Effector memory CD4-positive, alpha-beta T cell (primary cell): Measurements from ENCODE around the gene MAP2K4.

Experiments
- DNase-seq, 3 donors: peaks; one replicate each; pipeline ENCODE4 v3.0.0-alpha.2; 2020
- H3K27ac ChIP-seq: 2 replicates; pipeline ENCODE4 v1.7.0; 2013; ENCODE audit warnings: mild to moderate bottlenecking, low read length, moderate library complexity; ENCODE audit not compliant: insufficient read depth, poor library complexity, severe bottlenecking
- H3K27me3 ChIP-seq: replicated peaks from 2 replicates; pipeline ENCODE4 v1.7.0; 2013; ENCODE audit warnings: mild to moderate bottlenecking, low read length; ENCODE audit not compliant: insufficient read depth, control insufficient read depth, poor library complexity, severe bottlenecking
- H3K36me3 ChIP-seq: 2 replicates; pipeline ENCODE4 v1.7.0; 2013; ENCODE audit warnings: mild to moderate bottlenecking, low read length, moderate library complexity; ENCODE audit not compliant: control insufficient read depth, insufficient read depth
- H3K4me1 ChIP-seq: 2 replicates; pipeline ENCODE4 v1.7.0; 2013; ENCODE audit warnings: low read length, mild to moderate bottlenecking; ENCODE audit not compliant: control insufficient read depth, insufficient read depth, poor library complexity, severe bottlenecking
- H3K4me3 ChIP-seq: 2 replicates; pipeline ENCODE4 v1.7.0; 2013; ENCODE audit warnings: low read length, low read depth, mild to moderate bottlenecking; ENCODE audit not compliant: insufficient read depth, poor library complexity, severe bottlenecking
- H3K9me3 ChIP-seq: 2 replicates; pipeline ENCODE4 v1.7.0; 2013; ENCODE audit warnings: mild to moderate bottlenecking, low read length, moderate library complexity; ENCODE audit not compliant: control insufficient read depth

MAP2K4 gene

DNA sequence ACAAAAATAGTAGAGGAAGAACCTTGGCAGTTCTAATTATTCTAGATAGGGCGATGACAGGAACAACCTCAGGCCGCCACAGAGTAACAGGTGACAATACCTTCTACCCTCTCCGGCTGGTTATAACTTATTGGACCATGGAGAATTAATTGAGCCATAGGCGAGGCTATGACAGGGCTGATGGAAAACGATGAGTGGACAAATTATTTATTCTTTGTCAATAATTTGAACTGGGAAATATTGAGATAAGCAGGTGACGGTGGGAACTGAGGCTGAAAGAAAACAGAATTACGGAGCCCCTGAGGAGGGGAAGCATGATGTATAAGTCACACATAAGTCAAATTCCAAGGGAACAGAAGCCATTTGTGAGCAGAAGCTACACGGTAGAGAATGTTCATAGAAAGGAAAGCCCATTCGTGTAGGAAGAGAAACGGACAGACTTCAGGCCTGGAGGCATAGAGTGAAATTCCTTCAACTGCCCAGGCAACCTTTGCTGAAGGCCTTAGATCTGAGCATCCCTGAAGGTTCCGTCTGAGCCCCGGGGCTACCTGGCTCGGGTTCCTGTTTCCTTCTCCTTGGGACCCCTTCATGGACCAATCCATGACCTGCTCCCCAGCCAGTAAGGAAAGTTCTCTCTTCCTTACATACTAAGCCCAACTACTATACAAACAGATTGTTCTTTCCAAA is 158.1 kb downstream of the MAP2K4 start:
- Histone ChIP-seq H3K4me3 (no peak overlapping the region), H3K4me1 (no peaks in the 10 kb centered on the region), H3K27me3 (no peaks in the 10 kb centered on the region), H3K36me3 (no peaks in the 10 kb centered on the region), H3K9me3 (no peaks in the 10 kb centered on the region), H3K27ac (no peak overlapping the region)
- no peak for DNase-seq

DNA sequence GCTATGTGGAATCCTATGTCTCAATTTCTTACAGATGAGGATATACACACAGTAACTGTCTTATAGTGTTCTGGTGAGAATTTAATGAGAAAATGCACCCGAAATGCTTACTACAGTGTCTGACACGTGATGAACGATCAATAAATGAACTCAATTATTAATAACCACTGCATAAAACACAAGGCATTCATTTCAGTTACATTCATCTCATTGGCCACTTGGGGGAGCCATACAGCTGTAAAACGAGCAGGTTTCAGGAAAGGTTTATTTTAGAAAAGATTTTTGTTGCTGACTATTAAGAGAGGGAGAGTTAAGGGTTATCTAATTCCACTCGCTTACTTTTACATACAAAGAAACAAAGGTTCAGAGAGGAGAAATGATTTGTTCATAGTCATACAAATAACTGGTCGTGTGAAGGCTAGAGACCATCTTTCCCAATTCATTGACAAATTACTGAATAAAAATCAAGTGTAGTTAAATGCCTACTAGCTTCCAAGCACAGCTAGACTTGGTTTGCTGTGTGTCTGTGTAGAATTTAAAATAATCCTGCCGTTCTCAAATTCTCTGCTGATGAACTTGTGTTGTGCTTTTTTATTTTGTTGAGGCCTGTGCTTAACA is 160.1 kb downstream of the MAP2K4 start:
- no peak overlapping the region for H3K27ac ChIP-seq
- H3K27me3 ChIP-seq: no peaks in the 10 kb centered on the region
- H3K9me3 ChIP-seq: no peaks in the 10 kb centered on the region
- DNase-seq: no peak
- H3K36me3 ChIP-seq: no peaks in the 10 kb centered on the region
- no peak overlapping the region for H3K4me3 ChIP-seq
- H3K4me1 ChIP-seq: no peaks in the 10 kb centered on the region

DNA sequence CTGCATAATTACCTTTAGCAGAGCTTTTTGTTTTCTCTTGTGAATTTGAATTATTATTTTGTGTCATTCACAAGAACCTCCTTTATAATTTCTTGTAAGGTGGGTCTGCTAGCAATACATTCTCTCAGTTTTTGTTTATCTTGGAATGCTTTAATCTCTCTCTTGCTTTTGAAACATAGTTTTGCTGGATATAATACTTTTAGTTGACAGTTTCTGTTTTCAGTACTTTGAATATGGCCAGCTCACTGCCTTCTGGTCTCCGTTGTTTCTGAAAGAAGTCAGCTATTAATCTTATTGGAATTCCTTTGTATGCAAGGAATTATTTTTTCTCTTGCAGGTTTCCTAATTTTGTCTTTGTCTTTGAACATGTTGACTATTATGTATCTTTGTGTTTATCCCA is 167.0 kb downstream of the MAP2K4 start:
- H3K9me3 ChIP-seq: no peaks in the 10 kb centered on the region
- H3K27me3 ChIP-seq: no peaks in the 10 kb centered on the region
- no peak overlapping the region for H3K4me3 ChIP-seq
- DNase-seq: no peak
- H3K27ac ChIP-seq: no peak overlapping the region
- H3K4me1 ChIP-seq: no peaks in the 10 kb centered on the region
- no peaks in the 10 kb centered on the region for H3K36me3 ChIP-seq

DNA sequence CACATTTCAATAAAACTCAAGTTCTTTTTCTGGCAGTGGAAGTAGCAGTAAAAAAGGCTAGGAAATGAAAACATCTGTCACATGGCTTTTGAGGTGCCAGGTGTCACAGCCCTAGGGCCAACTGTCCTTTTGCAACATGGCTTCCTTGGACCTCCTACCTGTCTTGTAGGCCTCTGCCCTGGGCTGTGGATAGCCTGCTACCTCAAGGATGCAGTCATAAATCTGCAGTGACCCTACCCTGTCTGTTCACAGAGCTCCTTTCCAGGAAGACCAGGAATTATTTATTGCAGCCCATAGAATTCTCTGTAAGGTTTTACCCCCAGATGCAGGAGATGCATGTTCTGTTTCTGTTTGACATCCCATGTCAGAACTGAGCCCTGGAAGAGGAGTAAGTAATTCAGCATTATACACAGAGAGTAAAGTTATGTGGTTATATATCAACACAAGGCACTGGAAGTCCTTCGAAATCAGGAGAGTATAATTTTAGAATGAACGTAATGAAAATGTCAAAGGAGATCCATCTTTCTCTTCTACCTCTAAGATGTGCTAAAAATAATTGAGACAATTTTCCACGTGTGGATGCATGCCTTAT is 172.6 kb downstream of the MAP2K4 start:
- no peak for DNase-seq
- Histone ChIP-seq H3K36me3 (no peaks in the 10 kb centered on the region), H3K4me3 (no peak overlapping the region), H3K9me3 (no peaks in the 10 kb centered on the region), H3K4me1 (no peaks in the 10 kb centered on the region), H3K27ac (no peak overlapping the region), H3K27me3 (no peaks in the 10 kb centered on the region)
